Measurements from ENCODE around the gene IFTAP.

GRCh38 chr11:36695571-36695970 is 101.3 kb downstream of the IFTAP start:
- TF ChIP-seq EZH2phosphoT487 (IDR thresholded peaks at IDR 0.05; ENCODE audit: borderline replicate concordance, low read depth, low read length) (no peak), CTCF (conservative IDR thresholded peaks at IDR 0.05; ENCODE audit: low read length) (no peak)

All from OCI-LY7 (cell line).